ENCODE results near the gene KLHDC4.

DNA sequence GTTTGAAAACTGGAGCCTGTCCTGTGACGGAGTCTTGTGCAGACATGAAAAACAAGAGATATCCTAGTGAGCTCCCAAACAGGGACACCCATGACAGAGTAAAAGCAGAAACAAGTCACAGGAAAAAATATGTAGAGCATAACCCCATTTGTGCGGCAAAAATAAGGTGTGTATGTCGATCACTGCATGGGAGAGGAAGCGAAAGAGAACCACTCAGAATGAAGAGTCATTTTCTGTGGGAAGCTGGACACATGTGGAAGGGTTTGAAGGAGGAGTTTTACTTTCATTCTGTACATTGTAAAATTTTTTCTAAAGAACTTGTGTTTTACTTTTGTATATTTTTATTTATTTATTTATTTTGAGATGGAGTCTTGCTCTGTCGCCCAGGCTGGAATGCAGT, 91.4 kb downstream of the KLHDC4 start:
- TF ChIP-seq, protein P1, sequence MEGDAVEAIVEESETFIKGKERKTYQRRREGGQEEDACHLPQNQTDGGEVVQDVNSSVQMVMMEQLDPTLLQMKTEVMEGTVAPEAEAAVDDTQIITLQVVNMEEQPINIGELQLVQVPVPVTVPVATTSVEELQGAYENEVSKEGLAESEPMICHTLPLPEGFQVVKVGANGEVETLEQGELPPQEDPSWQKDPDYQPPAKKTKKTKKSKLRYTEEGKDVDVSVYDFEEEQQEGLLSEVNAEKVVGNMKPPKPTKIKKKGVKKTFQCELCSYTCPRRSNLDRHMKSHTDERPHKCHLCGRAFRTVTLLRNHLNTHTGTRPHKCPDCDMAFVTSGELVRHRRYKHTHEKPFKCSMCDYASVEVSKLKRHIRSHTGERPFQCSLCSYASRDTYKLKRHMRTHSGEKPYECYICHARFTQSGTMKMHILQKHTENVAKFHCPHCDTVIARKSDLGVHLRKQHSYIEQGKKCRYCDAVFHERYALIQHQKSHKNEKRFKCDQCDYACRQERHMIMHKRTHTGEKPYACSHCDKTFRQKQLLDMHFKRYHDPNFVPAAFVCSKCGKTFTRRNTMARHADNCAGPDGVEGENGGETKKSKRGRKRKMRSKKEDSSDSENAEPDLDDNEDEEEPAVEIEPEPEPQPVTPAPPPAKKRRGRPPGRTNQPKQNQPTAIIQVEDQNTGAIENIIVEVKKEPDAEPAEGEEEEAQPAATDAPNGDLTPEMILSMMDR (IDR thresholded peaks at IDR 0.05; ENCODE audit: low read depth, low read length) = no peak
- no peak for TF ChIP-seq POLR2A (IDR thresholded peaks at IDR 0.05; ENCODE audit: extremely low read depth, insufficient read length)
- TF ChIP-seq, protein P2, sequence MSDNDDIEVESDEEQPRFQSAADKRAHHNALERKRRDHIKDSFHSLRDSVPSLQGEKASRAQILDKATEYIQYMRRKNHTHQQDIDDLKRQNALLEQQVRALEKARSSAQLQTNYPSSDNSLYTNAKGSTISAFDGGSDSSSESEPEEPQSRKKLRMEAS (IDR thresholded peaks at IDR 0.05; ENCODE audit: low read depth, low read length) = no peak
